Activated naive CD4-positive, alpha-beta T cell treated with Interleukin-2 at 50 U/mL for 16 hours (primary cell): ENCODE data around the gene FKBP8.
"Not testable (repeated sequence)": the region's sequence is repeated elsewhere in the genome, so short reads cannot be mapped to it uniquely, and the experiment has no call there.

Experiments used
- DNase-seq: peaks from one replicate; pipeline ENCODE4 v3.0.0-alpha.2; 2020

The FKBP8 gene

GRCh38 chr19:18542941-18543813 is at the start of gene FKBP8:
FKBP8 (minus strand) TSS chr19:18543573; CDS start chr19:18541970, 1,603 bp downstream.
- DNase-seq: peak; percentile 96

- DNase-seq: not testable (repeated sequence)
Measured at GRCh38 chr19:18592732-18593131, 49.4 kb upstream of the FKBP8 start.

GRCh38 chr19:18591735-18592385 is 48.5 kb upstream of the FKBP8 start:
- DNase-seq: no peak

- no peak for DNase-seq
Measured at GRCh38 chr19:18590273-18591272, 47.2 kb upstream of the FKBP8 start.

DNA sequence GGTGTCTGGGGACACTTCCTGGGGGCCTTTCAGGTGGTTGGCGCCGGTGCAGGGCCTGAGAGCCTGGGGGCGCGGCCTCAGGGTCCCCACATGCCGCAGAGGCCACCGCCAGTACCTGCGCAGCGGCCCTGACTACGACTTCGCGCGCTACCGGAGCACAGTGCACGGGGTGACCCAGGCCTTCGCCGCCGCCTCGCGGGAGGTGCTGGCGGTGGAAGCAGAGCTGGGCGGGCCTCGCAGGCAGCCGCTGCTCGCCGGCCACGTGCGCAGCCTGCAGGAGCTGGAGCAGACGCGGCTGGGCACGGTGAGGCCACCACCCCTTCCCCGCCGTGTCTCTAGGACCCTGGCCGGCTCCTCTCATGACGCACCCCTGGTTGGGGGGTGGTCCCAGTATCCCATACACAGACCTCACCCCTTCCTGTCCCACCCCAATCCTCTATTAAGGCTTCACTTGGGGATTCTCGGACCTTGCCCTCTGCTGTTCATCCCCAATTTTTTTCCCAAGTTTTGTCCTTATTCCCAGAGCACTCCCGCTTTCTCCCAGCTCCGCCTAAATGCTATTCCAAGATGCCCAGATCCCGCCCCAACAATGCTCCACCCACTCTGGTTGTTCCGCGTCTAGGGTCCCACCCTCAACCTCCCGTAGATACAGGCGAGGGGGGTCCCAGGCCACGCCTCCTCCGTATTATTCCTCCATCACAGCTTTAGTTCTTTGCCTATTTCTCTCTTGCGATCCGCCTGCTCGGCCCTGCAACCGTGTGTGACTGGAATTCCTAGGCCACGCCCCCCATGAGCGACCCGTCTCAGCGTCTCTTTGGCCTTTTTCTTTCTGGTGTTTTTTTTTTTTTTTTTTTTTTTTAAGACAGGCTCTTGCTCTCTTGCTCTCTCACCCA is 46.3 kb upstream of the FKBP8 start:
- peak; percentile 74 for DNase-seq

- peak; percentile 87 for DNase-seq
Measured at GRCh38 chr19:18588611-18589379, 45.4 kb upstream of the FKBP8 start, which contains the start of gene REX1BD. REX1BD (plus strand) TSS chr19:18588798; CDS start chr19:18588802, 4 bp downstream.

DNA sequence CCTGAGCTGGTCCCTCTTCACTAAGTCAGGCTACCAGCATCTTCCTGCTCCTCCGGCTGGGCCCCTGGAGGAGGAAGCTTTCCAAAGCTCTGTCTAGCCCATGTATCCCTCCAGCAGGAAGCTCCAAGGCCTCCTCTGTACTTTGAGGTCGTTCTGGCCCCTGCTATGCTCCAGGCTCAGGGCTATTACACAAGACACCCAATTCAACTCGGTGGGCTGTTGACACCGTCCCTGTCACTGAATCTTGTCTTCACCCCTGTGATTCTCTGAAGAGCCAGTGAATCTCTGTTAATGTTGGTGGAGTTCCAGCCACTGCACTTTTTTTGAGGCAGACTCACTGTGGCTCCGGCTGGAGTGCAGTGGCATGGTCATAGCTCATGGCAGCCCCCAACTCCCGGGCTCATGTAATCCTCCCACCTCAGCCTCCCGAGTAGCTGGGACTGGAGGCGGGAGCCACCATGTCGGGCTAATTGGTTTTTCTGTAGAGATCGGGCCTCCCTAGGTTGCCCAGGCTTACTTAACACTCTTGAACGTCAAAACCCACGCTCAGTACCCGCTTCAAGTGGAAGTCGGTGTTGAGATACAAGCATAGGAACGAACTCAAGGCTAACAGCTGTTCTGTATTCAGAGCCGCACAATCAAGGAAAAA is 44.7 kb upstream of the FKBP8 start:
- no peak for DNase-seq

GRCh38 chr19:18587561-18587960 is 44.2 kb upstream of the FKBP8 start:
- DNase-seq: no peak

DNA sequence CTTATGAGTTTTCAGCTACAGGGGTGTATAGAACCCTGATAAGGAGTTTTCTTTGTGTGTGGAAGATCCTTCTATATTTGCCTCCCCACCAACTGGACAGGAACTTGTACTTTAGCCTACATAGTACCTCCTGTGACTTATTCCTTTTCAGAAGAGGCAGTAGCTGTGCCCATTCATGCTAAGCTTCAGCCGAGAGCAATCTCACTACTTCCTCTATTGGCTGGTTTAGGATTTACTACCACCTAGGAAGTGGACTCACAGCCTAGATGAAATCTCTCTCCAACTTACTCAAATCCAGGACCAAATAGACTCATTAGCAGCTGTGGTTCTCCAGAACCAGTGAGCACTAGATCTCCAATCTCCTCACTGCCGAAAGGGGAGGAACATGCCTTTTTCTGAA is 42.9 kb upstream of the FKBP8 start:
- no peak for DNase-seq

- DNase-seq: no peak
Measured at GRCh38 chr19:18580311-18580710, 36.9 kb upstream of the FKBP8 start.

- no peak for DNase-seq
Measured at GRCh38 chr19:18577365-18577914, 34.1 kb upstream of the FKBP8 start.

DNA sequence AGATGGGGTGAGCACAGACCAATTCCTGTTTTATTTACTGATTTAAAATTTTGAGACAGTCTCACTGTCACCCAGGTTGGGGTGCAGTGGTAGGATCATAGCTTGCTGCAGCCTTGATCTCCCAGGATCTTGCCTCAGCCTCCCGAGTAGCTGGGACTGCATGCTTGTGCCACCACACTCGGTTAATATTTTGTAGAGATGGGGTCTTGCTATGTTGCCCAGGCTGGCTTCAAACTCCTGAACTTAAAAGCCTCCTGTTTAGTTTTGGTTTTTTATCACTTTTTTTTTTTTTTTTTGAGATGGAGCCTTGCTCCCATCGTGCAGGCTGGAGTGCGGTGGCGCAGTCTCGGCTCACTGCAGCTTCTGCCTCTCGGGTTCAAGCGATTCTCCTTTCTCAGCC is 33.0 kb upstream of the FKBP8 start:
- DNase-seq: no peak

DNA sequence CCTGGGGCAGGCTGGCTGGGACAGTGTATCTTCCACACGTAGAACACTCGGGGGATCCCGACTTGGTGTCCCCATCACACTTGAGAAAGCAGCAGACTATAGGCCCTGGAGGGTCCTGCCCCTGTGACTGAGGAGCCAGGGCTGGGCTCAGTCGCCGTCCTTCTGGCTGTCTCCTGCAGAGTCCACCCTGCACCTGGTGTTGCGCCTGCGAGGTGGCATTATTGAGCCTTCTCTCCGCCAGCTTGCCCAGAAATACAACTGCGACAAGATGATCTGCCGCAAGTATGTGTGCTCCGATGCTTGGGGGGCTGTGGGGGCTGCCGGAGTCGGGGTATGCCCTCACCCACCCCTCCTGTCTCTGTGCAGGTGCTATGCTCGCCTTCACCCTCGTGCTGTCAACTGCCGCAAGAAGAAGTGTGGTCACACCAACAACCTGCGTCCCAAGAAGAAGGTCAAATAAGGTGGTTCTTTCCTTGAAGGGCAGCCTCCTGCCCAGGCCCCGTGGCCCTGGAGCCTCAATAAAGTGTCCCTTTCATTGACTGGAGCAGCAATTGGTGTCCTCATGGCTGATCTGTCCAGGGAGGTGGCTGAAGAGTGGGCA is 31.4 kb upstream of the FKBP8 start:
- DNase-seq: no peak

DNA sequence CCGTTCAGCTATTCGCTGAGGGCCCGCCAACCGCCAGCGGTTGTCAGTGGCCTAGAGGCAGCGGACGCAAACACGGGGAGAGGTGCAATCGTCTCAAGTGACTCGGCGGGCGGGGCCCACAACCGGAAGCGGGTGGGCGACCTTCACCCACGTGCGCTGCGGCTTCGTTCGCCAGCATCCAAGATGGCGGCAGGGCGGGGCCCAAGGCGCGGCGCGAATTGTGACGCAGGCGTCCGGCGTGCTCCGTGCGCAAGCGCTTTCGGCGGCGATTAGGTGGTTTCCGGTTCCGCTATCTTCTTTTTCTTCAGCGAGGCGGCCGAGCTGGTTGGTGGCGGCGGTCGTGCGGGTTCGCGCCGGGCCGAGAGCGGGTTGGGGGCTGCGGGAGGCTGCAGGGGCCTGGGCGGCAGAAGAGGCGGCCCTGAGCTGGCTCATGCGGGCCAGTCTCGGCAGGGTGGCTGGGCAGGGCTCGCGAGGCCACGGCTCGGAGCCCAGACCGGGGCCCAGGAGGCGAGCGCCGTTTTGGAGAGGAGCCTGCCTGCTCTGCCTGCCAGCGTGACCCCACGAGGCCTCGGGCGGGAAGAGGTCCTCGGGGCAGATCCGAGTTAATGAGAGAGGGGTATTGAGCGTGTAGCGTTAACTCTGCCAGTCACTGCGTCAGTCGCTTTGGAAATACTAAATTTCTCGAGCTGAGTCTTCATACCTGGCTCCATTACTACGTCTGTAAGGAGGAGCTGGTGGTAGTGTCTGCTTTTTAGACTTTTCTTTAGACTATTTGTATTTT is 28.4 kb upstream of the FKBP8 start, which contains the start of gene UBA52:
Gene UBA52 (plus strand): TSS at position 294 of the 781 bp plus-strand sequence. CDS start 1,444 bp downstream, outside the sequence.
- DNase-seq: peak; percentile 99

- DNase-seq: no peak
Measured at GRCh38 chr19:18568367-18568766, 25.0 kb upstream of the FKBP8 start.

- no peak for DNase-seq
Measured at GRCh38 chr19:18566953-18567352, 23.6 kb upstream of the FKBP8 start.

GRCh38 chr19:18562086-18562485 is 18.7 kb upstream of the FKBP8 start:
- no peak for DNase-seq

DNA sequence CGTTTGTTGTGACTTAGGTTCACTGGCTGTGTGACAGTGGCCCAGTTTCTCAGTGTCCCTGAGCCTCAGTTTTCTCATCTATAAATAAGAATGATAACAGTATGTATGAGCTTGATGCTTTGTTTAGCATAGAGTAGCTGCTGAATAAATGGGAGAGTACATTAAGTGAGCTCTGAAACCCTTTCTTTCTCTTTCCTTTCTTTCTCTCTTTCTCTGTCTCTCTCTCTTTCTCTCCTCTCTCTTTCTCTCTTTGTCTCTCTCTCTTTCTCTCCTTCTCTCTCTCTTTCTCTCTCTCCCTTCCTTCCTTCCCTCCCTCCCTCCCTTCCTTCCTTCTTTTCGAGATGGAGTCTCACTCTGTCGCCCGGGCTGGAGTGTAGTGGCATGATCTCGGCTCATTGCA is 16.3 kb upstream of the FKBP8 start:
- no peak for DNase-seq

- no peak for DNase-seq
Measured at GRCh38 chr19:18558604-18559003, 15.2 kb upstream of the FKBP8 start.
